NCI-H2107 treated with DMSO at 0.1 percent for 48 hours (cell line): ENCODE data around the gene CLDND2.

Experiments
- DNase-seq: peaks from one replicate; lab custom pipeline; 2025; ENCODE audit not compliant: unreplicated experiment; lab: John Stamatoyannopoulos, UW

Gene CLDND2

DNA sequence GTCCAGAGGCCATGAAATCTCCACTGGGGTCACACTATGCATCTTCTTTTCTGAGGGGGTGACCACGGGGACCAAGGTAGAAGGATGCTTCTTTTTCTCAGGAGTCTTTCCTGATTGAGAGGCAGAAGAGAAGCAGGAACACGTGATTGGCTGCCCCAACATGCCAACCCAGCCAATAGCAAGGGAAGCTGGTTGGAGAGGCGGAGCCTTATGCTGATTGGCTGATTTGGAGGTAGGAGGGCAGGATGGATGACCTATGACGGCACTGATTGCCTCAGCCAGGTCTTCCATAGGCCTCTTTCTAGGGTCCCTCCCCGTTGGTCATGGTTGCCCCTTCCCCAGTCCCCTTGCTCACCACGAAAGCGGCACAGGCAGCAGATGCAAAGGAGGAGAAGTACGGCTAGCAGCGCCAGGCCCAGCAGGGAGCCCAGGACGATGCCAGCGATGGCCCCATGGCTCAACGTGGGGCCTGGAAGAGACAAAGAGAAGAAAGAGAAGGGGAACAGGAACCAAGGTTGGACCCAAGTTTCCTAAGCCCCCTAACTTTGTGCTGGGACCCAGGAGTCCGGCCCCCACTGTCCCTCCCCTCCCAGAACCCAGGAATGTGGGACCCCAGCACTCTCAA, 34.9 kb downstream of the CLDND2 start:
- no peak for DNase-seq

DNA sequence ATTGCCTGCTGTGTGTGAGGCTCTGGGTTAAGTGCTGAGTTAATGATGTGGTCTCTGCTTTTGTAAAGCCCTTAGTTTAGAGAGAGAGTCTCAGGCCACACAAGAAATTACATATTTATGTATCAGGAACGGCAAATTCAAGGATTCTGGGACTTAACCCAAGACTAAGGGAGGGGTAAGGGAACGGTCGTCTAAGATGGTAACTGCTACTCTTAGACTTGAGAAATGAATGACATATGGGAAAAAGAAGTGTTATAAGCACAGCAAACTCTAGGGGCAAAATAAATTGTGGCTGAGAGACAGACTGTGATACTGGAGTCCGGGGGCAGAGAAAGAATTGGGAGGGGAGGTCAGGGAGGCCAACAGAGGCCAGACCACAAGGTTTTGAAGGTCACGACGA, 37.1 kb downstream of the CLDND2 start:
- DNase-seq = no peak

DNA sequence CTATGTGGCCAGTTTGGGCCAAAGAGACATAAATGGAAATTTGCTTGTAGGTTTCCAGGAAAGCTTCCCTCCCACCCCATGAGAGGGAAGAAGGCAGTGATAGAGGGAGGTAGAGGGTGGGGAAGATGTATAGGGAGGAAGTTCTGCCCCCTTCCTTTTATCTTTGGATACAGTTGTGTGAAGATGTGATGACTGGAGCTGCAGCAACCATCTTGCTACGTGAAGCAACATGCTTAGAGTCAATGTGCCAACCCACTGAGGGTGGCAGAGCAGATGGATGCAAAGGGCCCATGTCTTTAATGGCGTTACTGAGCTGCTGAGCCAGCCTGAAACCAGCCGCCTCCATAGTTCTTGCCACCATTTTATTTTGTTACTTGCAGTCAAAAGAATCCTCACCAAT, 37.6 kb downstream of the CLDND2 start:
- DNase-seq = no peak

DNA sequence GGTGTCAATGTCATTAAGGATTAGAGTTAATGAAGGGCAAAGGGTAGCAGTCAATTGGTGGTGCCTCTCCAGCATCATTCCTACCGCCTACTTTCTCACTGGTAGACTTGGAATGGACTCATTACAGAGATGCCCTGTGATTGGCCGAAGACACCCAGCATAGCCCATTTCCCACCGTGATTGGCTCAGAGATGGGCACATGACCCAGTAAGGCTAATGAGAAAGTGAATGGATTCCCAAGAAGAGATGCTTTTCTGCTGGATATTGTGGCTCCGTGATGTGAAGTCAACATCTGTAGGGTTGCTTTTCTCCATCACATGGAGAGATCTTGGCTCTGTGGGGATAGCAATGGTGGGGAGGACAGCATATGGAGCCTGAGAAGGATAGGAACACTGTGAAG, 38.4 kb downstream of the CLDND2 start:
- no peak for DNase-seq

DNA sequence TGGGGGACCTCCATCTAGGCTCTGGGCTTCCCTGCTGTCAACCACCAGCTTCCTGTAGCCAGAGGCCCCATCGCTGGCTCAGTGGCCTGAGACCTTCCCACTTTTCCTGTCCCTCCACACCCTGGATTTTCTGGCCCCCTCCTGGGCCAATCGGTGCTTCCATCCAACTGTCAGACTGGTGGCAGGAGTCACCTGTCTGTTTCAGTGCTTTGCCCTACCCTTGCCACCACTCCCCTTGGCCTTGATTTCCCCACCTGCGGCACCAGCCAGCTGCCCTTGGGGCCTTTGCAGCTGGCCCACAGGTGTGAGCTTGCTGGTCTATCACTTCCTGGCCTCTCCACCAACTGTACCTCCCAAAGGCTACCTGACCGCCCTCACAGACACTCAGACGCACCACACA, 39.4 kb downstream of the CLDND2 start:
- DNase-seq = no peak

DNA sequence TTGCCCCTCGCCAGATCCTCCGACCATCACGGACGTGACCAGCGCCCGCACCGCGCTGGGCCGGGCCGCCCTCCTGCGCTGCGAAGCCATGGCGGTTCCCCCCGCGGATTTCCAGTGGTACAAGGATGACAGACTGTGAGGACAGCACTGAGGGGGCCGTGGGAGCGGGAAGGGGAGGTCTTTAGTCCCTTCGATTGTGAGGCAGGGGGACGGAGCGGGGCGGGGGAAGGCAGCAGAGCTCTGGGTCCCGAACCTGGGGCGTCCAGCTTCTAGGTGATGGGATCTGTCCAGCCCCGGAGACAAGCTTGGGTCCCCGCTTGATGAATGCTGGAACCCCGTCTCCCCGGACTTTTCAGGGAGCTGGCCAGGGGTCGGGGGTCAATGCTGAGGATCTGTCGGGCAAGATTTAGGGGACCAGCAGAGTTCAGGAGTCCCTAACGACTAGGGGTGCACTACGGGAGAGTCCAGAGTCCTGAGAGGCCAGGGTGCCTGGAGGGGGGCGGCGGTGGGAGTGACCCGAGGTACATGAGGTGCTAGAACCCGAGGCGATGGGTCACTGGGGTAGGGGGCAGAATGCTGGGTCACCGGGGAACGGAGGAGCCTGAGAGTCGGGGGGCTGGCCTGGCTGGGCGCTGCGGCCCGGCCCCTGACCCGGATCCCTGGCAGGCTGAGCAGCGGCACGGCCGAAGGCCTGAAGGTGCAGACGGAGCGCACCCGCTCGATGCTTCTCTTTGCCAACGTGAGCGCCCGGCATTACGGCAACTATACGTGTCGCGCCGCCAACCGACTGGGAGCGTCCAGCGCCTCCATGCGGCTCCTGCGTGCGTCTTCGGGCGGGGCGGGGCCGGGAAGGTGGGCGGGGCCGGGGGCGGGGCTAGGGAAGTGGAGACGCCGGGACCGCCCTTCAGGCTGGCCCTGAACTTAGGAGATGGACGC, 41.5 kb downstream of the CLDND2 start:
- no peak for DNase-seq

DNA sequence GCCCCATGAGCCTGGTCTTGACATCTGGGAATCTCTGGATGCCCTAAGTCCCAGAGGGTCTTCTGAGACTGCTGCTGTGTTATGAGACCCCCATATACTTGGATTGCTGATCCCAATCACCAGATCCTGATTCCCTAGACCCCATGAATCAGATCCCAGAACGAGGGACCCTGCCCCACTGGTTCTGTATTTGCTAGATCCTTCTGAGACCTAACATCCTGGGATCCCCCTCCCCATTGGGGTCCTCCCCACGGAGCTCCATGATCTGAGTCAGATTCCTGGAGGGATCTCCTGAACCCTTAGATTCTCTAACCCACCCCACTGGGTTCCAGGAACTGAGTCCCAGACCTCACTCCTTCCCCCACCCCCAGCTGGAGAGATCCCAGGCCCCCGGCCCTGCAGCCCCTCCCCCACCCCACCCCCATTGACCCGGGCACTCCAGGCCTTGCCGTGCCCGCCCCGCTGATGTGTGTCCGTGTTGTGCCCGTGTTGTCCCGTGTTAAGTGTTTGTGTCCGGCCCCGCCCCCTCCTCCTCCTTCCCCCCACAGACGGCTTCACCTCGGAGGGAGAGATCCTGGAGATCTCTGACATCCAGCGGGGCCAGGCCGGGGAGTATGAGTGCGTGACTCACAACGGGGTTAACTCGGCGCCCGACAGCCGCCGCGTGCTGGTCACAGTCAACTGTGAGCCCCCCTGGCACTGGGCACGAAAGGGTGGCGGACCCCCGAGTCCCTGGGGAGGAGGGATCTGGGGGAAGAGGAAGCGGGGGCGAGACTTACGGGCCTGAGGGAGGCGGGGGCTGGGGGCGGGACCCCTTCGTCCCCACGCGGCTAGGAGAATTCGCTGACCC, 42.4 kb downstream of the CLDND2 start:
- no peak for DNase-seq

DNA sequence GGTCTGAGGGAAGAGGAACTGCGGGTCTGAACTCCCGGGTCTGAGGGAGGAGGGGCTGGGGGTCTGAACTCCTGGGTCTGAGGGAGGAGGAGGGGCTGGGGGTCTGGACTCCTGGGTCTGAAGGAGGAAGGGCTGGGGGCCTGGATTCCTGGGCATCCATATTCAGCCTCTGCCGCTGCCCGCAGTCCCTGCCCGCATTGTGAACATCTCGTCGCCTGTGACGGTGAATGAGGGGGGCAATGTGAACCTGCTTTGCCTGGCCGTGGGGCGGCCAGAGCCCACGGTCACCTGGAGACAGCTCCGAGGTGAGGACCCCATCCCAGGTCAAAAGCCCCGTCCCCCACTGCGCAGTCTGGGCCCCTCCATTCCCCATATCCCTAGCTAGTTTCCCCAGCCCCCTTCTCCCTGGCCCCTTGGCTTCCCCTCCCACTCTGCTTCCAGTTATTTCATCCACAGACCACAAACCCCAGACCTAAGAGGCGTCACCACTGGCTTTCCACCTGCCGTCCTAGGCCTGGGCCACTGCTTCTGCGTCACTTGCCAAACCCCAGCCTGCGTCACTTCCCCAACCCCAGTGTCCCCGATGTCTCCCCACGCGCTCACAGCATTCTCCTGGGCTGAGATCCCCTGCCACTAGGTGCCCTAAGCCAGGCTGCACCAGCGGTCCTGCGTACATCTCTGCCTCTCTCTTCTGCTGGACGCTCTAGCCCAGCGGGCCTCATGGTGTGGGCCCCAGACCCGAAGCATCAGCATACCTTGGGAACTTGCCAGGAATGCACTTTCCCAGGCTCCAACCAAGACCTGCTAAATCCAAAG, 43.4 kb downstream of the CLDND2 start:
- DNase-seq = no peak

DNA sequence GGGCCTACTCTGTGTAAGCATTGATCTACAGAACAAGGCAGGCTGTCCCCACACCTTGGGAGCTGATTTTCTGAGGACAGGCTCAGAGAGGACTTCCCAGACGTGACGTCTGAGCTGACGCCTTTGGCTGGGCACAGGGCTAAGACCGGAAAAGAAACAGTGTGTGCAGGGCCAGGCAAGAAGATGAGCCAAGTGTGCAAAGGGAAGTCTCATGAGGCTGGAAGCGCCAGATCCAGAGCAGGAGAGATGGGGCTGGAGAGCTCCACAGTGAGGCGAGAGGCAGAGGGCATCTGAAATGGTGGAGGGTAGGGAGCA, 44.7 kb downstream of the CLDND2 start:
- no peak for DNase-seq

DNA sequence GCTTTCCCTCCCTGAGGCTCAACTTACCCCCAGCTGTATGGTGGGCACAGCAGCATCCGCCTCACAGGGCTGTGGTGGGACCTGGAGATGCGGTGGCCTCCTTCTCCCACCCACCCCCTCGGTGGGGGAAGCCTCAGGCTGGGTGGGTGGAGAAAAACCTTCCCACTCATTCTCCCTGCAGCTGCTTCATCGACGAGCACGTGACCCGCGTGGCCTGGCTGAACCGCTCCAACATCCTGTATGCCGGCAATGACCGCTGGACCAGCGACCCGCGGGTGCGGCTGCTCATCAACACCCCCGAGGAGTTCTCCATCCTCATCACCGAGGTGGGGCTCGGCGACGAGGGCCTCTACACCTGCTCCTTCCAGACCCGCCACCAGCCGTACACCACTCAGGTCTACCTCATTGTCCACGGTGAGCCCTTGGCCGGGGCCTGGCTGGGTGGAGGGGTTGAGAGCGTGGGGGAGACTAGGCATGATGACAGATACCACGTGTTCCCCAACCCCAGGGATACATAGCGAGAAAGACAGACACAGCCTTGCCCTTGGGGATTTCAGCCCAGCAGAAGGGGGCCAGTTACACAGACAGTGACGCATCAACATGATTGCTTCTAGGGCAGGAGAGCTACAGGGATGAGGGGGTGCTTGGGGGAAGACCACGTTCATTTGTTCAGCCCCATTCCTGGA, 45.2 kb downstream of the CLDND2 start:
- DNase-seq = no peak

DNA sequence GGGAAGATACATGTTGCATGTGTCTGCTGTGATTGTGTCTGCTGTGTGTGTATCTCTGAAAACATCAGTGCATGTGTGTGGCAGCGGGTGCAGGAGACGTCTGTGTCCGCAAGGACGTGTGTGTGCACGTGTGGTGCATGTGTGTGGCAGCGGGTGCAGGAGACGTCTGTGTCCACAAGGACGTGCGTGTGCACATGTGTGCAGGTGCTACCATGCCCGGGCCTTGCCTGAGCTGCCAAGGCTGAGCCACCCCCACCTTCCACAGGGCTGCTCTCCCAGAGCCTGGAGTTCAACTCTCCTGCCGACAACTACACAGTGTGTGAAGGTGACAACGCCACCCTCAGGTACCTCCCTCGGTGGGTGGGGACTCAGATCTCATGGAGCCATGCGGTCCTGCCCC, 47.0 kb downstream of the CLDND2 start:
- DNase-seq = no peak

DNA sequence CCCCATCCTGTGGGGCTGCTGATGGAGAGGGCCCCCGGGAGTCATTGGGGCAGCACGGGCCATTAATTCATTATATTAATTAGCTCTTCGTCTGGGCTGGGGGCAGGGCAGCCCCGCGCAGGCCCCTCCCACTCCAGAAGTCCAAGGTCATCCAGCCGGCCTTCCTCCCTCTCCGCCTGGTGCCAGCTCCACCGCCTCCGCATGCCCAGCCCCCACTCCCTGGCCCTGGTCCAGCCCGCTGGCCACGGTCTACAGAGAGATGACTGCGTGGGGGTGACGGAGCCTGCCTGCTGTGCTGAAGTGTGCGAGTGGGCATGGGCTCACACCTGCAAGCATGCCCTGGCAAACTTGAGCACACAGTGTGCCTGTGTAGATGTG, 48.5 kb downstream of the CLDND2 start:
- no peak for DNase-seq

DNA sequence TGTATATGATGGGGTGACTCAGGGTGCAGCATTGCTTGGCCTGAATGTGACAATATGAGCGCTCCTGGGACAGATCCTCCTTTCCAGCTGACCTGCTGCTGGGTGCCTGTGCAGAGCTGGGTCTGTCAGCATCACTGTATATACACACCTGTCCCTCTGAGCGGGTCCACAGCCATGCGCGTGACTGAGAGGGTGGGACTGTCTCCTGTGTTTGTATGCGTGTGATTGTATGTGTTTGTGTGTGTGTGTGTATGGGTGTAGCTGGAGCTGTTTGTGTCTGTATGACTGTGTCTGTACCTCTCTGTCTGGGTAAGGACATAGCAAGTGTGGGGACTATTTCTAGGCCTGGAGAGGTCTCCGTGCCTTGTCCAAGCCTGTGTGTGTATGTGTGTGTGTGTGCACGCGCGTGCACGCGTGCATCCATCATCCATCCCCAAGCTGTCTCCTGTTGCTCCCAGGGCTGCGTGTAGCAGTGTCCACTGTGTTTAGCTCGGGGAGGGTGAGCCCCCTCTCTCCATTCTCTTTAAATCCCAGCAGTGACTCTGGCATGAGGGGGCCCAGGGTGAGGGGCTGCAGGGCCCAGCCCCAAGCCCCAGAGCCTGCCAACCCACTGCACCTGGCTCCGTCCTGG, 49.0 kb downstream of the CLDND2 start:
- no peak for DNase-seq

DNA sequence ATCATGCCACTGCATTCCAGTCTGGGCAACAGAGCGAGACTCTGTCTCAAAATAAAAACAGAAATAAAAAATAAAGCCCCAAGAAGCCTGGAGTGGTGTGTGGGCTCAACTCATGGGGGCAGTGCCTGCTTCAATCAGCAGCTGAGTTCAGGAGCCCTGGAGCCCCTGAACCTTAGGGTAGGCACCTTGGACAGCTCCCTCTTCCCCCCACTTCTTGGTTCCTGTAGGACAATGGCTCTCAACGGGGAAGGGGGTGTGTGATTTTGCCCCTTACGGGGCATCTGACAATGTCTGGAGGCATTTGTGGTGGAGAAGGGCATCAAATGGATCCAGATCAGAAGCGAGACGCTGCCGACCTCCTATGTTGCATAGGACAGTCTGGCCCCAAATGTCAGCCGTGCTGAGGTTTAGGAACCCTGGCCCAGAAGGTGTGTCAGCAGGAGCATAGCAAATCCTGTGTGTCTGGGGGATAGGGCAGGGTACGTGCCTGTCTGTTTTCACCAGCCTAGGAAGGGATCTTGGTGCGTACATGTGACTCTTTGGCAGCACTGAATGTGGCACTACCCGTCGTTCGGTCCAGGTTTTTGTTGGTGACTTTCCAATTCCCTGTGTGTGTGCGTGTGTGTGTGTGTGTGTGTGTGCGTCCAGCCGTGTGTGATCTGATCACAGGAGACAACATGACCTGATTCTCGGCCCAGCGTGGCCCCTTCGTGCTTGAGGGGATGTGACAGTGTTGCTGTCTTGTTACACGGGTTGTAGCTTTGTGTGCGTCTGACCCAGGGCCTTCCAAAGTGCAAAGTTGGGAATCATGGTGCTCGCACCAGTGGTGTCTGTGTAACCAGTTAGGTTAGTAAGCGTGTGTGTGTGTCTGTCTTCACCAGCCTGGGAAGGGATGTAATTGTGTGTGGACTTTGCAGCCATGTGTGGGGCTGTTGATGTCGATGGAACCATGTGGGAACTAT, 49.8 kb downstream of the CLDND2 start:
- DNase-seq = no peak

DNA sequence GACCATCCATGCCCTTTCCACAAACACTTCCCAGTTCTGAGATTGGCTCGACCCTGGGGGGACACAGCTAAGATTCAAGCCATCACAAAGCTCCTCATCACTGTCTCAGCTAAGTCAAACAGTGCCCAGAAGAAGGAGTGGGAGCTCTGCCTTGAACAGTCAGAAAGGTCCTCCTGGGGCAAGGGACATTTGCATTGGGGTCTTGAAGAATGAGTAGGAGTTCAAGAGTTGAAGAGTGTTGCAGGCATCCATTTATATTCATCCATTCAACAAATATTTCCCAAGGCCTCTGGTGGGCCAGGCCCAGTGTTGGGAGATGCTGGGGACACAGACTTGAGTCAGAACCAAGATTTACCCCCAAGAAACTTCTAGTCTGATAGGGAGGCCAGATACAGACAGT, 50.8 kb downstream of the CLDND2 start:
- DNase-seq = no peak

DNA sequence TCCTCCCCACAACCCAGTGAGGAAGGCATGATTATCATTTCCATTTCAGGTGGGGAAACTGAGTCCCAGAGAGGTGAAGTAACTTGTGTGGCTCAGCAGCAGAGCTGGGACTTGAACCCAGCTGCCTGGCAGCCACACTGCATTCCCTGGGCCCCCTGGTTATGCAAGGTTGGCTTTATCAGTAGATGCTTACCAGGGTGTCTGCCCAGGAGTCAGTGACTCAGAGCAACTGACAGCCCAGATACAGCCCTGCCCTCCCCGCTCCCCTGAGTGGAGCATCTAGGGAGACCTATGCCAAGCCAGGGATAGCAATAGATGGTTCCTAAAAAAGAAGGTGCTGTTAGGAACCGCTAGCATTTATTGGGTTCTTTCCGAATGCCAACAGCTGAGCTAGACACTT, 51.4 kb downstream of the CLDND2 start:
- DNase-seq = no peak
